Measurements from ENCODE around the gene RFK. TPM values are rescaled to one million over a fixed set of nuclear protein-coding genes. Genes with fewer than 3 reads are reported as not detected.

Gene RFK
- total RNA-seq, 1 experiment from 2014 or later, result 35.0 TPM

GRCh38 chr9:76433836-76434235 is 39.6 kb upstream of the RFK start:
- no peak for DNase-seq (ENCODE audit: low read depth, low spot score)
- Histone ChIP-seq H2AFZ (ENCODE audit: low read depth, low read length, poor library complexity, severe bottlenecking) (no peak overlapping the region), H3K9me2 (ENCODE audit: insufficient read depth) (no peaks in the 10 kb centered on the region), H3K4me2 (ENCODE audit: low read length) (no peak overlapping the region), H4K20me1 (ENCODE audit: insufficient read depth) (no peaks in the 10 kb centered on the region), H3K79me2 (ENCODE audit: insufficient read depth, low read length) (no peaks in the 10 kb centered on the region), H3K9me3 (ENCODE audit: control insufficient read depth in 1 of 2, insufficient read depth in 1 of 2, low read depth in 1 of 2, low read length in 2 of 2) (no peaks in the 10 kb centered on the region), H3K9ac (ENCODE audit: low read length) (no peak overlapping the region), H3K27ac (ENCODE audit: low read depth, low read length) (no peak overlapping the region), H3K27me3 (ENCODE audit: insufficient read depth, low read length) (no peaks in the 10 kb centered on the region), H3K4me3 (replicated peaks in 1 of 2; ENCODE audit: low read depth in 1 of 2, low read length in 2 of 2) (no peak overlapping the region), H3K36me3 (ENCODE audit: control insufficient read depth in 1 of 2, insufficient read depth in 2 of 2, low read length in 2 of 2) (no peaks in the 10 kb centered on the region), H3K4me1 (ENCODE audit: control insufficient read depth in 1 of 2, insufficient read depth in 2 of 2, low read length in 2 of 2) (no peaks in the 10 kb centered on the region)
- ChIA-PET POLR2A (no interaction called here), RAD21 (ENCODE audit: low non-redundant PET in 1 of 2, low total read pairs in 2 of 2, uncharacterized antibody in 2 of 2, unreplicated experiment in 2 of 2) (no interaction called here), CTCF (interaction anchor here (1.0 kb wide), 1 partner anchor 13 kb away, joined by 4 read pairs; no protein-coding TSS in a partner anchor)
- no peak for ATAC-seq
- intact Hi-C loops (cut with micrococcal nuclease), result no loop called here
- no TSS peak for BruUV-seq (replicated peaks)
- TF ChIP-seq FOSL1 (IDR thresholded peaks at IDR 0.05; ENCODE audit: low read depth) (no peak), ELF1 (IDR thresholded peaks at IDR 0.05; ENCODE audit: borderline replicate concordance, low read depth) (no peak), POLR2AphosphoS5 (IDR thresholded peaks at IDR 0.05; ENCODE audit: low read depth, low read length) (no peak), REST (IDR thresholded peaks at IDR 0.05; ENCODE audit: low read depth) (no peak), CTCF (IDR thresholded peaks at IDR 0.05 in 2 of 3, conservative IDR thresholded peaks at IDR 0.05 in 1 of 3; ENCODE audit: borderline replicate concordance in 1 of 3, insufficient read depth in 1 of 3, low read depth in 2 of 3, low read length in 2 of 3) (no peak), EGR1 (IDR thresholded peaks at IDR 0.05; ENCODE audit: low read depth) (no peak), JUND (IDR thresholded peaks at IDR 0.05) (no peak), CBX3 (IDR thresholded peaks at IDR 0.05; ENCODE audit: low read depth) (no peak), SIN3A (IDR thresholded peaks at IDR 0.05; ENCODE audit: low read depth) (no peak), YY1 (IDR thresholded peaks at IDR 0.05; ENCODE audit: extremely low read depth, insufficient replicate concordance, low read depth, low read length) (no peak), SRF (IDR thresholded peaks at IDR 0.05; ENCODE audit: low read depth) (no peak), EZH2phosphoT487 (IDR thresholded peaks at IDR 0.05; ENCODE audit: borderline replicate concordance) (no peak), SP1 (IDR thresholded peaks at IDR 0.05; ENCODE audit: low read depth) (no peak), TCF7L2 (IDR thresholded peaks at IDR 0.05; ENCODE audit: borderline replicate concordance, extremely low read depth, insufficient read depth, insufficient read length) (no peak), ATF3 (IDR thresholded peaks at IDR 0.05) (no peak)

All from HCT116 (cell line).